GM23338 (cell line): ENCODE data around the gene HAS3. TPM values are rescaled to one million over a fixed set of nuclear protein-coding genes. Genes with fewer than 3 reads are reported as not detected.

Source experiments
- ATAC-seq: fragments of 200-7000 bp; cut with Tn5 transposase; 3 replicates; pipeline ENCODE4 v1.9.1; 2020
- DNase-seq: peaks from one replicate; pipeline ENCODE4 v3.0.0-alpha.2; 2015; ENCODE audit warnings: low spot score
- H2AFZ ChIP-seq: fragments of 200-600 bp; sonication (generic); 2 replicates; pipeline ENCODE4 v1.8.0; 2016; ENCODE audit warnings: antibody characterized with exemption, mild to moderate bottlenecking, moderate library complexity
- H3F3A ChIP-seq: fragments of 200-600 bp; sonication (generic); replicated peaks from 2 replicates; pipeline ENCODE4 v1.8.0; 2017; ENCODE audit warnings: antibody characterized with exemption, mixed run types, low read depth
- H3K27ac ChIP-seq: fragments of 200-600 bp; sonication (generic); 2 replicates; pipeline ENCODE4 v1.6.1; 2016; ENCODE audit warnings: low read depth
- H3K27me3 ChIP-seq: fragments of 200-600 bp; sonication (generic); 2 replicates; pipeline ENCODE4 v1.8.0; 2016; ENCODE audit warnings: mild to moderate bottlenecking, mixed run types, moderate library complexity; ENCODE audit not compliant: insufficient read depth
- H3K36me3 ChIP-seq: fragments of 200-600 bp; sonication (generic); 2 replicates; pipeline ENCODE4 v1.8.0; 2016; ENCODE audit warnings: mild to moderate bottlenecking; ENCODE audit not compliant: insufficient read depth
- H3K4me1 ChIP-seq: fragments of 200-600 bp; sonication (generic); 2 replicates; pipeline ENCODE4 v1.8.0; 2016; ENCODE audit warnings: mild to moderate bottlenecking, moderate library complexity; ENCODE audit not compliant: insufficient read depth
- H3K4me2 ChIP-seq: fragments of 200-600 bp; sonication (generic); 2 replicates; pipeline ENCODE4 v1.7.1; 2017; ENCODE audit warnings: mixed run types
- H3K4me3 ChIP-seq: fragments of 200-600 bp; sonication (generic); 2 replicates; pipeline ENCODE4 v1.6.1; 2016; ENCODE audit warnings: mixed run types
- H3K79me2 ChIP-seq: fragments of 200-600 bp; sonication (generic); replicated peaks from 2 replicates; pipeline ENCODE4 v1.8.0; 2017; ENCODE audit warnings: mild to moderate bottlenecking; ENCODE audit not compliant: insufficient read depth
- H3K9me2 ChIP-seq: fragments of 200-600 bp; sonication (generic); 2 replicates; pipeline ENCODE4 v1.8.0; 2017; ENCODE audit not compliant: insufficient read depth
- H4K20me1 ChIP-seq: fragments of 200-600 bp; sonication (generic); replicated peaks from 2 replicates; pipeline ENCODE4 v1.8.0; 2017; ENCODE audit warnings: mild to moderate bottlenecking; ENCODE audit not compliant: insufficient read depth
- H3K27ac Mint-ChIP-seq: 2 replicates; pipeline ENCODE4 v1.8.0; 2020; ENCODE audit warnings: inconsistent platforms, mild to moderate bottlenecking, moderate library complexity, mixed read lengths
- H3K27me3 Mint-ChIP-seq: 3 replicates; pipeline ENCODE4 v1.8.0; 2022; ENCODE audit warnings: low read depth, mild to moderate bottlenecking, moderate library complexity, mixed read lengths, inconsistent platforms; ENCODE audit not compliant: insufficient read depth, poor library complexity
- H3K36me3 Mint-ChIP-seq: 3 replicates; pipeline ENCODE4 v1.8.0; 2021; ENCODE audit warnings: low read depth, mild to moderate bottlenecking, inconsistent platforms, moderate library complexity, mixed read lengths
- H3K4me1 Mint-ChIP-seq: 3 replicates; pipeline ENCODE4 v1.8.0; 2020; ENCODE audit warnings: mild to moderate bottlenecking, inconsistent platforms, mixed read lengths
- H3K4me3 Mint-ChIP-seq: 3 replicates; pipeline ENCODE4 v1.8.0; 2021; ENCODE audit warnings: moderate library complexity, mild to moderate bottlenecking, inconsistent platforms, mixed read lengths
- H3K9me3 Mint-ChIP-seq: 3 replicates; pipeline ENCODE4 v1.8.0; 2020; ENCODE audit warnings: moderate library complexity, mild to moderate bottlenecking, inconsistent platforms, mixed read lengths
- CREB1 ChIP-seq: fragments of 250-450 bp; sonication (Bioruptor Pico); IDR thresholded peaks from 2 replicates; pipeline ENCODE4 v1.5.0; 2020; ENCODE audit warnings: low read depth, mild to moderate bottlenecking, moderate library complexity
- CTCF ChIP-seq, 2 experiments: fragments of 200-600 bp in 1 of 2; sonication (generic) in 1 of 2; conservative IDR thresholded peaks; 2 replicates each; pipeline versions ENCODE4 v1.5.1 to v1.6.1; 2016 to 2017; ENCODE audit warnings: antibody characterized with exemption in 2 of 2, low read depth in 2 of 2, mild to moderate bottlenecking in 2 of 2, moderate library complexity in 1 of 2
- ETS1 ChIP-seq: IDR thresholded peaks from 2 replicates; pipeline ENCODE4 v1.6.1; 2016; ENCODE audit warnings: antibody characterized with exemption
- EZH2 ChIP-seq: fragments of 200-600 bp; sonication (generic); IDR thresholded peaks from one replicate; pipeline ENCODE4 v1.8.0; 2017; ENCODE audit warnings: antibody characterized with exemption, mild to moderate bottlenecking, low read depth; ENCODE audit not compliant: unreplicated experiment
- EZH2phosphoT487 ChIP-seq: fragments of 200-600 bp; sonication (generic); IDR thresholded peaks from one replicate; pipeline ENCODE4 v1.8.1; 2018; ENCODE audit warnings: antibody characterized with exemption; ENCODE audit not compliant: unreplicated experiment
- JUNB ChIP-seq: IDR thresholded peaks from one replicate; pipeline ENCODE4 v1.6.1; 2016; ENCODE audit warnings: antibody characterized with exemption; ENCODE audit not compliant: unreplicated experiment
- NANOG ChIP-seq: IDR thresholded peaks from 2 replicates; pipeline ENCODE4 v1.6.1; 2016; ENCODE audit warnings: antibody characterized with exemption, borderline replicate concordance
- POLR2AphosphoS5 ChIP-seq: IDR thresholded peaks from 2 replicates; pipeline ENCODE4 v1.6.1; 2016; ENCODE audit warnings: antibody characterized with exemption, low read depth
- REST ChIP-seq: IDR thresholded peaks from one replicate; pipeline ENCODE4 v1.6.1; 2018; ENCODE audit warnings: antibody characterized with exemption; ENCODE audit not compliant: unreplicated experiment
- STAT1 ChIP-seq: IDR thresholded peaks from one replicate; pipeline ENCODE4 v1.6.1; 2016; ENCODE audit warnings: antibody characterized with exemption; ENCODE audit not compliant: unreplicated experiment
- ZNF114 ChIP-seq: fragments of 250-450 bp; sonication (Bioruptor Pico); IDR thresholded peaks from 2 replicates; pipeline ENCODE4 v1.5.0; 2020; ENCODE audit warnings: mild to moderate bottlenecking, moderate library complexity
- ZNF331 ChIP-seq: fragments of 250-450 bp; sonication (Bioruptor Pico); IDR thresholded peaks from 2 replicates; pipeline ENCODE4 v1.5.0; 2020; ENCODE audit warnings: low read depth, mild to moderate bottlenecking, moderate library complexity
- ZNF462 ChIP-seq: fragments of 250-450 bp; sonication (Bioruptor Pico); IDR thresholded peaks from 2 replicates; pipeline ENCODE4 v1.5.0; 2020; ENCODE audit warnings: mild to moderate bottlenecking, moderate library complexity
- polyA plus RNA-seq: library from polyadenylated mRNA; unstranded; fragments of >200 nt; fragmentation: Nextera tagmentation; extraction: Ambion mirVana; gene quantifications from 2 replicates; pipeline ENCODE4 v1.2.1, GENCODE V29; 2016
- total RNA-seq: library from RNA; depleted of rRNA; stranded (reverse); fragments of >200 nt; shearing (Covaris generic); gene quantifications from 2 replicates; pipeline ENCODE4 v1.2.3, GENCODE V29; 2014

Gene HAS3
- total and polyA plus RNA-seq, 2 experiments from 2014 or later: 7.3 to 54.9 TPM

GRCh38 chr16:69120096-69120664 lies 14.7 kb downstream of the HAS3 start:
- H3K4me1 ChIP-seq: no peaks in the 10 kb centered on the region
- H3K4me3 Mint-ChIP-seq: no peak overlapping the region
- no peaks in the 10 kb centered on the region for H3K9me2 ChIP-seq
- H3K4me2 ChIP-seq: no peak overlapping the region
- ATAC-seq (no peak), DNase-seq (no peak)
- H3K27me3 ChIP-seq: no peaks in the 10 kb centered on the region
- peaks cover 20% of the 10 kb centered on the region for H4K20me1 ChIP-seq
- no peak overlapping the region for H3K27ac ChIP-seq
- peaks cover 75% of the 10 kb centered on the region for H3K36me3 Mint-ChIP-seq
- no peak for TF ChIP-seq ZNF331 (CRISPR knock-in tag)
- no peak for TF ChIP-seq JUNB
- TF ChIP-seq EZH2phosphoT487: no peak
- TF ChIP-seq REST: no peak
- no peak for TF ChIP-seq STAT1
- no peak for TF ChIP-seq CTCF (conservative IDR thresholded peaks at IDR 0.05; ENCODE audit: low read depth in 2 of 2)
- TF ChIP-seq POLR2AphosphoS5: no peak
- no peak for TF ChIP-seq EZH2
- no peak for TF ChIP-seq ZNF462 (CRISPR knock-in tag)
- TF ChIP-seq CREB1: no peak
- no peak for TF ChIP-seq ETS1
- no peak for TF ChIP-seq ZNF114 (CRISPR knock-in tag)
- no peak for TF ChIP-seq NANOG
- H3K36me3 ChIP-seq: peaks cover 36% of the 10 kb centered on the region
- no peak overlapping the region for H3K27ac Mint-ChIP-seq
- H2AFZ ChIP-seq: no peak overlapping the region
- peaks cover 48% of the 10 kb centered on the region for H3F3A ChIP-seq
- H3K79me2 ChIP-seq: peaks cover 16% of the 10 kb centered on the region
- peaks cover 3% of the 10 kb centered on the region for H3K27me3 Mint-ChIP-seq
- H3K9me3 Mint-ChIP-seq: peaks cover 3% of the 10 kb centered on the region; the same call in 1 of the 3 replicates
- H3K4me1 Mint-ChIP-seq: no peaks in the 10 kb centered on the region; the same call in 2 of the 3 replicates
- no peak overlapping the region for H3K4me3 ChIP-seq
